B cell (primary cell): ENCODE measurements around the gene ZBTB40. TPM values are rescaled to one million over a fixed set of nuclear protein-coding genes. Genes with fewer than 3 reads are reported as not detected.

Experiments
- ATAC-seq: fragments of 200-7000 bp; cut with Tn5 transposase; one replicate; pipeline ENCODE4 v1.10.0; 2021; ENCODE audit warnings: low read depth, mild to moderate bottlenecking, moderate number of reproducible peaks, moderate library complexity
- CTCF ChIA-PET: fragments of 350-600 bp; sonication (Branson Sonifier 250); formaldehyde crosslinking; loops from one replicate; lab custom pipeline; 2021; ENCODE audit warnings: antibody characterized with exemption, inconsistent platforms; lab: Charles Lee
- POLR2A ChIA-PET: fragments of 350-600 bp; sonication (Branson Sonifier 250); formaldehyde crosslinking; loops from one replicate; lab custom pipeline; 2021; ENCODE audit warnings: antibody characterized with exemption; lab: Charles Lee
- DNase-seq: peaks from one replicate; pipeline ENCODE4 v3.0.0; 2013
- H2AFZ ChIP-seq: 2 replicates; pipeline ENCODE4 v1.6.1; 2012; ENCODE audit warnings: mild to moderate bottlenecking, low read depth, low read length; ENCODE audit not compliant: insufficient read depth, poor library complexity, severe bottlenecking
- H3K27ac ChIP-seq, 2 donors: 1 replicate in 1 of 2; 2 replicates in 1 of 2; pipeline ENCODE4 v1.5.1; 2012 to 2013; ENCODE audit warnings: low read length in 2 of 2, mild to moderate bottlenecking in 2 of 2, moderate library complexity in 1 of 2
- H3K27me3 ChIP-seq, 4 experiments: fragments of 200-600 bp in 1 of 4; sonication (generic) in 1 of 4; replicated peaks in 1 of 4; 1 replicate in 2 of 4; 2 replicates in 2 of 4; pipeline versions ENCODE4 v1.6.1 to v1.7.0; 2013 to 2016; ENCODE audit warnings: low read length in 3 of 4, mild to moderate bottlenecking in 2 of 4, mixed read lengths in 1 of 4, moderate library complexity in 1 of 4; ENCODE audit not compliant: insufficient read depth in 4 of 4, control insufficient read depth in 3 of 4; ENCODE audit errors: control extremely low read depth in 1 of 4
- H3K36me3 ChIP-seq, 2 experiments: replicated peaks in 1 of 2; 1 replicate in 1 of 2; 2 replicates in 1 of 2; pipeline versions ENCODE4 v1.6.1 to v1.7.1; 2013; ENCODE audit warnings: low read length in 1 of 2; ENCODE audit not compliant: insufficient read depth in 2 of 2, control insufficient read depth in 1 of 2; ENCODE audit errors: control extremely low read depth in 1 of 2, extremely low read depth in 1 of 2
- H3K4me1 ChIP-seq, 2 donors: fragments of 200-600 bp in 1 of 2; sonication (generic) in 1 of 2; 1 replicate in 1 of 2; 2 replicates in 1 of 2; pipeline versions ENCODE4 v1.5.1 to v1.6.1; 2013 to 2017; ENCODE audit warnings: low read length in 2 of 2; ENCODE audit not compliant: control insufficient read depth in 2 of 2, insufficient read depth in 2 of 2
- H3K4me2 ChIP-seq: replicated peaks from 2 replicates; pipeline ENCODE3; 2012; ENCODE audit warnings: mild to moderate bottlenecking, low read depth, low read length; ENCODE audit not compliant: poor library complexity, severe bottlenecking
- H3K4me3 ChIP-seq, 5 experiments: fragments of 200-600 bp in 1 of 5; sonication (generic) in 1 of 5; 1 replicate in 3 of 5; 2 replicates in 2 of 5; pipeline versions ENCODE4 v1.5.1 to v1.7.0; 2011 to 2016; ENCODE audit warnings: low read length in 4 of 5, mild to moderate bottlenecking in 4 of 5, low read depth in 2 of 5, control low read depth in 1 of 5, moderate library complexity in 1 of 5; ENCODE audit not compliant: insufficient read depth in 1 of 5; ENCODE audit errors: control extremely low read depth in 1 of 5, extremely low read depth in 1 of 5
- H3K79me2 ChIP-seq: fragments of 200-600 bp; sonication (generic); one replicate; pipeline ENCODE4 v1.6.0; 2016; ENCODE audit warnings: low read length; ENCODE audit not compliant: control insufficient read depth, insufficient read depth
- H3K9ac ChIP-seq: fragments of 200-600 bp; sonication (generic); 2 replicates; pipeline ENCODE4 v1.6.1; 2017; ENCODE audit warnings: mild to moderate bottlenecking, low read length, moderate library complexity
- H3K9me3 ChIP-seq, 3 donors: one replicate each; pipeline versions ENCODE4 v1.6.1 to v1.7.1; 2013; ENCODE audit warnings: low read length in 2 of 3; ENCODE audit not compliant: control insufficient read depth in 2 of 3, insufficient read depth in 1 of 3; ENCODE audit errors: control extremely low read depth in 1 of 3
- H4K20me1 ChIP-seq: 2 replicates; pipeline ENCODE4 v1.6.0; 2012; ENCODE audit warnings: mild to moderate bottlenecking, low read length; ENCODE audit not compliant: insufficient read depth, control insufficient read depth, poor library complexity, severe bottlenecking
- H3K27ac Mint-ChIP-seq: one replicate; pipeline ENCODE4 v1.8.0; 2021; ENCODE audit warnings: mixed read lengths
- H3K27me3 Mint-ChIP-seq: one replicate; pipeline ENCODE4 v1.8.0; 2021; ENCODE audit warnings: mixed read lengths
- H3K4me1 Mint-ChIP-seq: one replicate; pipeline ENCODE4 v1.8.0; 2021; ENCODE audit warnings: mixed read lengths
- H3K4me3 Mint-ChIP-seq: one replicate; pipeline ENCODE4 v1.8.0; 2021; ENCODE audit warnings: mixed read lengths
- H3K9me3 Mint-ChIP-seq: one replicate; pipeline ENCODE4 v1.8.0; 2022; ENCODE audit warnings: mixed read lengths; ENCODE audit not compliant: insufficient read depth
- CTCF ChIP-seq: fragments of 200-600 bp; IDR thresholded peaks from one replicate; pipeline ENCODE4 v1.8.0; 2022; ENCODE audit warnings: antibody characterized with exemption, mild to moderate bottlenecking
- EZH2 ChIP-seq: IDR thresholded peaks from 2 replicates; pipeline ENCODE4 v1.6.1; 2012; ENCODE audit warnings: borderline replicate concordance, low read depth, mild to moderate bottlenecking, moderate library complexity, low read length; ENCODE audit not compliant: insufficient read depth, poor library complexity, severe bottlenecking
- WGBS: methylation state at CpG from one replicate; pipeline ENCODE4 v1.1.5; 2013; ENCODE audit warnings: missing lambda C conversion rate; ENCODE audit not compliant: insufficient coverage; 5-methylcytosine and 5-hydroxymethylcytosine counted together
- intact Hi-C: fragments of 100-400 bp; cut with micrococcal nuclease; formaldehyde crosslinking; loops from one replicate; pipeline ENCODE4 v1.10.0; 2022
- polyA plus RNA-seq: library from polyadenylated mRNA; depleted of rRNA; stranded (reverse); fragments of >200 nt; gene quantifications from 2 replicates; pipeline ENCODE4 v1.2.3, GENCODE V29; 2012
- total RNA-seq, 2 donors: library from RNA; stranded (reverse); fragments of 120-200 nt in 1 of 2; gene quantifications; 1 replicate in 1 of 2; 2 replicates in 1 of 2; pipeline versions ENCODE4 v1.2.3 to v1.2.4, GENCODE V29; 2013 to 2022

The ZBTB40 gene
- total and polyA plus RNA-seq, 2 donors (not counting 1 experiment from before 2014, with no cell fraction given): 30.9 to 51.9 TPM

GRCh38 chr1:22473952-22474351 lies 22.3 kb downstream of the ZBTB40 start:
- Histone ChIP-seq H2AFZ (no peak overlapping the region), H3K36me3 (peaks cover 3 to 10% of the 10 kb centered on the region in 2 experiments), H3K79me2 (peaks cover 88% of the 10 kb centered on the region), H4K20me1 (peaks cover 71% of the 10 kb centered on the region), H3K4me2 (no peak overlapping the region), H3K9ac (no peak overlapping the region), H3K4me1 (no peaks in the 10 kb centered on the region), H3K27me3 (no peaks in the 10 kb centered on the region), H3K27ac (no peak overlapping the region), H3K4me3 (no peak overlapping the region), H3K9me3 (peaks cover 0 to 10% (median 0%) of the 10 kb centered on the region in 3 donors)
- Mint-ChIP-seq H3K4me3 (no peak overlapping the region), H3K27me3 (no peaks in the 10 kb centered on the region), H3K9me3 (no peaks in the 10 kb centered on the region), H3K4me1 (peaks cover 16% of the 10 kb centered on the region), H3K27ac (no peak overlapping the region)
- CTCF ChIA-PET: interaction anchor here (1.0 kb wide), 1 partner anchor 19 kb away, joined by 3 read pairs; no protein-coding TSS in a partner anchor
- DNase-seq (no peak), ATAC-seq (no peak)
- no peak for TF ChIP-seq CTCF
- no peak for TF ChIP-seq EZH2
- POLR2A ChIA-PET: no interaction called here
- WGBS: 97% methylated on average over 3 of the region's 4 CpGs
- intact Hi-C loops: no loop called here

GRCh38 chr1:22476566-22476965 lies 24.9 kb downstream of the ZBTB40 start:
- DNase-seq: no peak
- no peak for ATAC-seq
- no peaks in the 10 kb centered on the region for H3K4me1 ChIP-seq
- no peaks in the 10 kb centered on the region for H3K27me3 Mint-ChIP-seq
- H3K36me3 ChIP-seq: peaks cover 3 to 9% of the 10 kb centered on the region in 2 experiments
- H4K20me1 ChIP-seq: peaks cover 53% of the 10 kb centered on the region
- ChIA-PET CTCF (no interaction called here), POLR2A (no interaction called here)
- no peak overlapping the region for H3K4me3 Mint-ChIP-seq
- H3K4me3 ChIP-seq: no peak overlapping the region
- peaks cover 9% of the 10 kb centered on the region for H3K4me1 Mint-ChIP-seq
- no peak overlapping the region for H3K4me2 ChIP-seq
- intact Hi-C loops: no loop called here
- peaks cover 3% of the 10 kb centered on the region for H3K9me3 Mint-ChIP-seq
- peaks cover 0 to 15% (median 7%) of the 10 kb centered on the region in 3 donors for H3K9me3 ChIP-seq
- no peak for TF ChIP-seq EZH2
- TF ChIP-seq CTCF: no peak
- H3K27ac ChIP-seq: no peak overlapping the region
- no peak overlapping the region for H2AFZ ChIP-seq
- peaks cover 86% of the 10 kb centered on the region for H3K79me2 ChIP-seq
- no CpG with 5 or more reads among the region's 5 CpGs for WGBS
- H3K27me3 ChIP-seq: no peaks in the 10 kb centered on the region
- H3K27ac Mint-ChIP-seq: no peak overlapping the region
- H3K9ac ChIP-seq: no peak overlapping the region
